Epidermal melanocyte (primary cell): ENCODE data around the gene RAD51B.
A peak's percentile ranks its signal among the peaks of the same experiment; 100 is the strongest.
"Not testable (repeated sequence)": the region's sequence is repeated elsewhere in the genome, so short reads cannot be mapped to it uniquely, and the experiment has no call there.

Experiments used
- DNase-seq: peaks from one replicate; pipeline ENCODE4 v3.0.0; 2011; ENCODE audit warnings: low spot score; ENCODE audit not compliant: insufficient read length

The RAD51B gene

GRCh38 chr14:68268719-68269118, 449.1 kb downstream of the RAD51B start:
- DNase-seq, result no peak

GRCh38 chr14:68269136-68269927, 449.8 kb downstream of the RAD51B start:
- no peak for DNase-seq

GRCh38 chr14:68270342-68270741, 450.8 kb downstream of the RAD51B start:
- DNase-seq, result no peak

GRCh38 chr14:68271913-68272391, 452.4 kb downstream of the RAD51B start:
- DNase-seq, result no peak

GRCh38 chr14:68273413-68273812, 453.8 kb downstream of the RAD51B start:
- no peak for DNase-seq

GRCh38 chr14:68274725-68275124, 455.1 kb downstream of the RAD51B start:
- no peak for DNase-seq

GRCh38 chr14:68278576-68279436, 459.2 kb downstream of the RAD51B start:
- peak; percentile 30 for DNase-seq

- DNase-seq, result no peak
These were observed 459.8 kb downstream of the RAD51B start for GRCh38 chr14:68279437-68279720.

- DNase-seq, result no peak
These were observed 460.2 kb downstream of the RAD51B start for GRCh38 chr14:68279777-68280233.

- no peak for DNase-seq
These were observed 461.9 kb downstream of the RAD51B start for GRCh38 chr14:68281497-68281896.

GRCh38 chr14:68282479-68283377, 463.1 kb downstream of the RAD51B start:
- no peak for DNase-seq

- no peak for DNase-seq
These were observed 464.0 kb downstream of the RAD51B start for GRCh38 chr14:68283378-68284123.

GRCh38 chr14:68284333-68284732, 464.8 kb downstream of the RAD51B start:
- DNase-seq, result no peak

GRCh38 chr14:68284834-68285233, 465.3 kb downstream of the RAD51B start:
- no peak for DNase-seq

GRCh38 chr14:68285421-68286179, 466.0 kb downstream of the RAD51B start:
- no peak for DNase-seq

- no peak for DNase-seq
These were observed 467.1 kb downstream of the RAD51B start for GRCh38 chr14:68286667-68287066.

GRCh38 chr14:68289452-68289851, 469.9 kb downstream of the RAD51B start:
- not testable (repeated sequence) for DNase-seq

- DNase-seq, result no peak
These were observed 472.2 kb downstream of the RAD51B start for GRCh38 chr14:68291820-68292219.

GRCh38 chr14:68292441-68293215, 473.0 kb downstream of the RAD51B start:
- DNase-seq, result no peak
